Stomach (tissue), 9 donors: ENCODE measurements around the gene MAP3K13. TPM values are rescaled to one million over a fixed set of nuclear protein-coding genes. Genes with fewer than 3 reads are reported as not detected.
A peak's percentile ranks its signal among the peaks of the same experiment; 100 is the strongest.

Experiments used
- DNase-seq, 2 donors: peaks; one replicate each; pipeline versions ENCODE4 v3.0.0 to v3.0.0-alpha.2; 2013 to 2019
- H3K27ac ChIP-seq, 5 donors: fragments of 200-600 bp in 4 of 5; sonication (generic) in 4 of 5; one replicate each; pipeline ENCODE4 v1.5.1; 2013 to 2019; ENCODE audit warnings: mild to moderate bottlenecking in 1 of 5, moderate library complexity in 1 of 5
- H3K27me3 ChIP-seq, 3 donors: fragments of 200-600 bp; sonication (generic); one replicate each; pipeline ENCODE4 v1.5.1; 2017 to 2019; ENCODE audit warnings: mixed run types in 1 of 3
- H3K36me3 ChIP-seq, 4 donors: fragments of 200-600 bp; sonication (generic); 1 replicate in 3 of 4; 2 replicates in 1 of 4; pipeline ENCODE4 v1.5.1; 2016 to 2019
- H3K4me1 ChIP-seq, 4 donors: fragments of 200-600 bp; sonication (generic); one replicate each; pipeline ENCODE4 v1.5.1; 2016 to 2019
- H3K4me3 ChIP-seq, 4 donors: fragments of 200-600 bp; sonication (generic) in 3 of 4; one replicate each; pipeline ENCODE4 v1.5.1; 2016 to 2019; ENCODE audit warnings: mild to moderate bottlenecking in 1 of 4
- H3K9me3 ChIP-seq, 4 donors: fragments of 200-600 bp; sonication (generic); one replicate each; pipeline ENCODE4 v1.5.1; 2016 to 2019
- CTCF ChIP-seq, 7 experiments: fragments of 450-650 bp in 4 of 7; fragments of 200-600 bp in 3 of 7; sonication (generic) in 3 of 7; IDR thresholded peaks; one replicate each; pipeline ENCODE4 v1.5.1; 2016 to 2019; ENCODE audit warnings: antibody characterized with exemption in 7 of 7, control low read depth in 2 of 7, mild to moderate bottlenecking in 1 of 7
- EP300 ChIP-seq: sonication (generic); formaldehyde crosslinking; IDR thresholded peaks from one replicate; pipeline ENCODE4 v1.6.1; 2017; ENCODE audit warnings: antibody characterized with exemption
- POLR2A ChIP-seq, 4 donors: fragments of 450-650 bp; IDR thresholded peaks; one replicate each; pipeline ENCODE4 v1.6.1; 2016; ENCODE audit warnings: antibody characterized with exemption in 4 of 4, control low read depth in 2 of 4, mild to moderate bottlenecking in 1 of 4, moderate library complexity in 1 of 4
- POLR2AphosphoS5 ChIP-seq, 3 donors: sonication (generic); formaldehyde crosslinking; IDR thresholded peaks; one replicate each; pipeline ENCODE4 v1.6.1; 2016; ENCODE audit warnings: antibody characterized with exemption in 3 of 3
- whole genome bisulfite sequencing, 5 donors: extraction: QIAGEN DNeasy Blood & Tissue Kit in 3 of 5; methylation state at CpG; one replicate each; pipeline versions ENCODE4 v1.1.5 to v1.1.7; 2013 to 2018; 5-methylcytosine and 5-hydroxymethylcytosine counted together
- intact Hi-C: fragments of 100-400 bp; cut with DNase I; formaldehyde crosslinking; loops from one replicate; pipeline ENCODE4 v1.15.1; 2023; ENCODE audit warnings: low total_unique reads
- polyA plus RNA-seq, 3 donors: library from polyadenylated mRNA; stranded (reverse); fragments of 200-250 nt; gene quantifications; one replicate each; pipeline ENCODE4 v1.2.3, GENCODE V29; 2013
- total RNA-seq, 5 donors: library from RNA; depleted of rRNA; stranded (reverse); fragments of >200 nt; gene quantifications; one replicate each; pipeline versions ENCODE4 v1.1.0 to v1.2.3, GENCODE V29; 2014 to 2016
- donor health status: healthy with polysubstance abuse.
- donor health status: Bipolar disorder and iron deficiency.
- donor health status: healthy.

The MAP3K13 gene
- total and polyA plus RNA-seq, 8 donors, result 11.7 to 315 (median 31.0) TPM

GRCh38 chr3:185353225-185353624 lies 9.7 kb upstream of the MAP3K13 start:
- no peak for DNase-seq
- intact Hi-C loops, result no loop called here
- Histone ChIP-seq H3K4me3 (no peak overlapping the region), H3K27me3 (no peaks in the 10 kb centered on the region), H3K4me1 (peaks cover 0 to 12% (median 7%) of the 10 kb centered on the region in 4 donors), H3K36me3 (no peaks in the 10 kb centered on the region), H3K9me3 (no peaks in the 10 kb centered on the region), H3K27ac (no peak overlapping the region)
- TF ChIP-seq EP300 (no peak), POLR2AphosphoS5 (IDR thresholded peaks at IDR 0.05) (no peak), POLR2A (IDR thresholded peaks at IDR 0.05) (no peak), CTCF (IDR thresholded peaks at IDR 0.05) (no peak)
- 73 to 90% (median 79%) methylated on average over 5 of the region's 5 CpGs for WGBS, 5 donors

GRCh38 chr3:185353823-185354614 lies 8.9 kb upstream of the MAP3K13 start:
- Histone ChIP-seq H3K4me1 (peaks cover 0 to 12% (median 7%) of the 10 kb centered on the region in 4 donors), H3K9me3 (no peaks in the 10 kb centered on the region), H3K4me3 (no peak overlapping the region), H3K27ac (peak overlapping the region in 1 of 5 donors; percentile 52), H3K27me3 (no peaks in the 10 kb centered on the region), H3K36me3 (no peaks in the 10 kb centered on the region)
- peak in 4 of 7 experiments; percentile 46 to 55 (median 52) for TF ChIP-seq CTCF (IDR thresholded peaks at IDR 0.05)
- no peak for TF ChIP-seq POLR2AphosphoS5 (IDR thresholded peaks at IDR 0.05)
- DNase-seq, result peak; percentile 79 to 83
- WGBS, 5 donors, result 26 to 43% (median 34%) methylated on average over 13 of the region's 13 CpGs
- intact Hi-C loops, result no loop called here

- Histone ChIP-seq H3K36me3 (no peaks in the 10 kb centered on the region), H3K27me3 (no peaks in the 10 kb centered on the region), H3K4me1 (peaks cover under 1 to 12% (median 7%) of the 10 kb centered on the region in 4 donors), H3K9me3 (no peaks in the 10 kb centered on the region), H3K4me3 (no peak overlapping the region), H3K27ac (no peak overlapping the region)
- WGBS, 5 donors, result 88 to 95% (median 91%) methylated on average over 5 of the region's 5 CpGs
- no peak for DNase-seq
- intact Hi-C loops, result no loop called here
- TF ChIP-seq POLR2A (IDR thresholded peaks at IDR 0.05) (no peak), POLR2AphosphoS5 (IDR thresholded peaks at IDR 0.05) (no peak), EP300 (no peak), CTCF (IDR thresholded peaks at IDR 0.05) (no peak)
Observed at GRCh38 chr3:185356499-185356898, 6.4 kb upstream of the MAP3K13 start.

GRCh38 chr3:185361920-185362319 lies 1.0 kb upstream of the MAP3K13 start:
- WGBS, 5 donors, result 72 to 94% (median 84%) methylated on average over 2 of the region's 2 CpGs
- Histone ChIP-seq H3K36me3 (no peaks in the 10 kb centered on the region), H3K4me3 (no peak overlapping the region), H3K9me3 (no peaks in the 10 kb centered on the region), H3K27me3 (no peaks in the 10 kb centered on the region), H3K27ac (no peak overlapping the region), H3K4me1 (peaks cover 0 to 30% (median 20%) of the 10 kb centered on the region in 4 donors)
- no peak for DNase-seq
- TF ChIP-seq CTCF (IDR thresholded peaks at IDR 0.05), result no peak
- TF ChIP-seq EP300, result no peak
- intact Hi-C loops, result no loop called here
